A549 treated with RU486 at 1 μM for 4 hours (cell line): ENCODE results near the gene BRD3. TPM values are rescaled to one million over a fixed set of nuclear protein-coding genes. Genes with fewer than 3 reads are reported as not detected.

Experiments used
- total RNA-seq: library from RNA; stranded (reverse); fragments of 200-300 nt; extraction: Qiagen RNA extraction; gene quantifications from 5 replicates; pipeline ENCODE4 v1.2.3, GENCODE V29; 2022; ENCODE audit warnings: low read depth

BRD3 gene
- total RNA-seq, result 11.4 to 22.7 TPM (median 21.3 TPM) in 5 replicates

DNA sequence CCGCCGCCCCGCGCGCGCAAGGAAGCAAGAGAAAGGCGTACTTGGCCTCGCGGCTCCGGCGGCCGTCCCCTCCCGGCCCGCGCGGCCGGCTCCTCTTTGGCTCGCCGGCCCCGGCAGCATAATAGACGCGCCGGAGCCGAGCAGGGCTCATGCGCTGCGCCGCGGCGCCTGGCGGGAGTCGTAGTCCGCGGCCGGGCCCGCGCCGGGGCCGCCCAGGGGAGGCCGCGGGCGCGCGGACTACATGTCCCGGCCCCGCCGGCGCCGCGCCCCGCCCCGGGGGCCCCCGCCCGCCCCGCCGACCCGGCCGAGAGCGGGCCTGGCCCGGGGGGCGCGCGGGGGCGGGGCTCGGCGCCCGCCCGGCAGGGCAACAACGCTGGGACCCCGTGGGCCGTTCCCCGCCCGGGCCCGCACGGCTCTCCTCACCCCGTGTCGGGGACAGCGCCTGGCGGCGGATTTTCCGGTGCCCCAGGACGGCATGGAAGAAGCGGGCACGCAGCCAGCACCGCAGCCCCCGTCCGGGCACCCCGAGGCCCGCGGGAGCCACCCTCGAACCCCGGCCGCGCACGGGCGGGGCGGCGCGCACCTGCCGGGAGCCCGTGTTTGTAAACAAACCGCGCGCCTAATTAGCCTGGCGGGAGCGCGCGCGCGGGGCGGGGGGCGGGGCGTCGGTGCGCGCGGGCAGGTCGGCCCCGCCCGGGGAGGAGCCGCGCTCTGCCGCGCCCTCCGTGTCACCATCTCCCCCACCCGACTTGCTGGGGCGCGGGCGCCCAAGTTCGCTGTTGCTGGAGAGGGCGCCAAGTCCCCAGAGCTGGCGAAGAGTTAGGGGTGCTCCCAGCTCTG lies at the start of gene BRD3:
Gene BRD3, minus strand, starts transcription at position 123 of the 840 bp plus-strand sequence. CDS start 14,549 bp downstream, outside the sequence.

DNA sequence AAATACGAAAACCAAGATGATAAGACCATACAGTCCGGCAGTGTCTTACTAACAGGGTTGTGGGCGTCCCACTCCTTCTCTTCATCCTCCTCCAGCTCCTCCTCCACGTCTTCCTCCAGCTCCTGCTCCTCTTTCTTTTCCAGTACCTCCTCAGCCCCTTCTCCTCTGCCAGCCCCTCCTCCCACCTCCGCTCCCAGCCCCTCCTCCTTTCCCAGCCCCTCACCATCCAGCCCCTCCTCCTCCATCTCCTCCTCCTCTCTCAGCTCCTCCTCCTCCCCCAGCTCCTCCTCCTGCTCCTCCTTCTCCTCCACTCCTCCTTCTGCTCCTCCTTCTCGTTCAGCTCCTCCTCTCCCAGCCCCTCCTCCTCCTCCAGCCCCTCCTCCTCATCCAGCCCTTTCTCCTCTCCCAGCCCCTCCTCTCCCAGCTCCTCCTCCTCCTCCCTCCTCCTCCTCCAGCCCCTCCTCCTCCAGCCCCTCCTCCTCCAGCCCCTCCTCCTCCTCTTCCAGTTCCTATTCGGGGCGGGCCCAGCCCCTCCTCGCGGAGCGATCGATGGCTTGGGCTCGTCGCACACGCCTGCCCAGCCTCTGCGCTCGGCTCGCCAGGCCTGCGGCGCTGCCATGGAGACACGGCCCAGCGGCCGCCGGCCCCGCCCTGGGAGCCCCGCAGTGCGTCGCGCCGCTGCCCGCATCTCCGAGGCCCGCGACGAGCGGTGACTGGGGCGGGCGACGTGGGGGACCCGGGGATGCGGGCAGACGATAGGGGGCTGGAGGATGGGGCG lies 42.8 kb downstream of the BRD3 start, which contains the start of gene BRD3OS:
Gene BRD3OS, plus strand, starts transcription at position 654 of the 778 bp plus-strand sequence. CDS start 1,267 bp downstream, outside the sequence.

DNA sequence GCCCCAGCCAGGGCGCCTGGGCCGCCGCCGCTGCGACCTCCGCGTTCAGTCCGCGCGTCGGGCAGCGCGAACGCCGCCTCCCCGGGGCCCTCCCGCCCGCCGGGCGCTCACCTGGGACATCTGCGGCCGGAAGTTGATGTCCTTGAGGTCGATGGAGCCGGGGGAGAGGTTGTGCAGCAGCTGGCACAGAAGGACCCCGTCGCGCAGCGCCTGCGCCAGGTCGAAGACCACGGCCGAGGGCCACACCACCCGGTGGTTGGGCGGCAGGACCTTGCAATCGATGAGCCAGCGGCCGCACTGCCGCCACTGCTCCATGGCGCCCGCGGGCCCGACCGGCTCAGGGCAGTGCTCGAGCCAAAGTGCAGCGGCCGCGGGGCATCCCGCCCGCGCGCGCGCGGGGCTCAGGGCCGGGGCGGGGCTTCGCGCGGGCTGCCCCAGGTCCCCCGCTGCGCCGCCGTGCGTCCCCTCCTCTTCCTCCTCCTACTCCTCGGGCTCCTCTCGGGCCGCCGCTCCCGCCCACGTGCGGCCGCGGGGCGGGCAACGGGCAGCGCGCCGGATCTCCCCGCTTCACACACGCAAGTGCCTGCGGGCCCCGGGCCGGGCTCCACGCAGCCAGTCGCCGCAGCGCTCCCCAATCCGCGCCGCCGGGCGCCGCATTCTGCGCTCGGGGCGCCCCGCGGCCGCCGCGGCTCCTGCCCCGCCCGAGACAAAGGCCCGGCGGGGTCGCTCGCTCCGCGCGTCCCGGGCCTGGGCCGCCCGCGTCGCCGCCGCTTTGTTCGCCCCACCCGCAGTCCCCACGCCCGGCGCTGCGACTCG lies 75.7 kb downstream of the BRD3 start, which contains the start of gene VAV2:
Gene VAV2, minus strand, starts transcription at position 361 of the 816 bp plus-strand sequence. Its CDS starts 46 bp downstream, at position 315.

Other genes starting within 250 kb of the BRD3 start
- 33.3 to 44.1 TPM (median 39.3 TPM) in 5 replicates for gene VAV2, start 75.7 kb downstream of the BRD3 start, total RNA-seq
- 13.8 to 20.9 TPM (median 17.5 TPM) in 5 replicates for gene BRD3OS, start 42.5 kb downstream of the BRD3 start, total RNA-seq
- 54.0 to 64.8 TPM (median 61.9 TPM) in 5 replicates for gene WDR5, start 68.1 kb upstream of the BRD3 start, total RNA-seq
- not detected in 5 replicates for gene RNU6ATAC, start 96.5 kb upstream of the BRD3 start, total RNA-seq